Stimulated activated naive B cell treated with anti-CD40 and anti-IgM and Interleukin-4, amounts not matched to agents 10 μg/mL and 1 μg/mL and 100 μg/mL, for 72 hours (primary cell): Measurements from ENCODE around the gene FRG2C.
"Not testable (repeated sequence)": the region's sequence is repeated elsewhere in the genome, so short reads cannot be mapped to it uniquely, and the experiment has no call there.

Source experiments
- ATAC-seq, 2 donors: fragments of 150-1000 bp; cut with Tn5 transposase; replicated peaks; 2 replicates each; pipeline ENCODE4 v1.10.0; 2021; ENCODE audit warnings: moderate library complexity in 1 of 2
- DNase-seq: peaks from one replicate; pipeline ENCODE4 v3.0.0; 2021
- H3K27ac Mint-ChIP-seq: one replicate; pipeline ENCODE4 v1.8.0; 2022; ENCODE audit warnings: mild to moderate bottlenecking, mixed read lengths
- H3K27me3 Mint-ChIP-seq, 2 donors: one replicate each; pipeline ENCODE4 v1.8.0; 2022; ENCODE audit warnings: mixed read lengths in 2 of 2
- H3K36me3 Mint-ChIP-seq, 2 donors: one replicate each; pipeline ENCODE4 v1.8.0; 2022; ENCODE audit warnings: mixed read lengths in 2 of 2, mild to moderate bottlenecking in 1 of 2
- H3K4me1 Mint-ChIP-seq, 2 donors: one replicate each; pipeline ENCODE4 v1.8.0; 2022; ENCODE audit warnings: mixed read lengths in 2 of 2, mild to moderate bottlenecking in 1 of 2
- H3K4me3 Mint-ChIP-seq, 2 donors: one replicate each; pipeline ENCODE4 v1.8.0; 2022; ENCODE audit warnings: mild to moderate bottlenecking in 2 of 2, mixed read lengths in 2 of 2, moderate library complexity in 1 of 2
- H3K9me3 Mint-ChIP-seq, 2 donors: one replicate each; pipeline ENCODE4 v1.8.0; 2022; ENCODE audit warnings: mixed read lengths in 2 of 2, mild to moderate bottlenecking in 1 of 2

FRG2C gene

GRCh38 chr3:75664028-75664427 is at the start of gene FRG2C:
FRG2C (plus strand) TSS chr3:75664328; CDS start chr3:75664380, 52 bp downstream.
- Mint-ChIP-seq H3K27me3 (peaks cover 31 to 48% of the 10 kb centered on the region in 2 donors), H3K9me3 (peaks cover 14 to 15% of the 10 kb centered on the region in 2 donors)

GRCh38 chr3:75618666-75619305 is 45.3 kb upstream of the FRG2C start:
- H3K4me1 Mint-ChIP-seq, DNase-seq, H3K36me3 Mint-ChIP-seq, H3K27ac Mint-ChIP-seq, H3K4me3 Mint-ChIP-seq, H3K9me3 Mint-ChIP-seq, ATAC-seq: not testable (repeated sequence)
- peaks cover 33 to 49% of the 10 kb centered on the region in 2 donors for H3K27me3 Mint-ChIP-seq

More at GRCh38 chr3:75664028-75664427, at the start of gene FRG2C:
- H3K36me3 Mint-ChIP-seq, H3K4me1 Mint-ChIP-seq, DNase-seq, ATAC-seq, H3K27ac Mint-ChIP-seq, H3K4me3 Mint-ChIP-seq: not testable (repeated sequence)

- not testable (repeated sequence) for H3K36me3 Mint-ChIP-seq, H3K9me3 Mint-ChIP-seq, DNase-seq, ATAC-seq, H3K4me1 Mint-ChIP-seq
- Mint-ChIP-seq H3K27ac (peak overlapping the region; percentile 2), H3K4me3 (peak overlapping the region; percentile 6 to 63), H3K27me3 (peaks cover 33 to 49% of the 10 kb centered on the region in 2 donors)
These were observed 44.6 kb upstream of the FRG2C start for GRCh38 chr3:75619481-75620031.

GRCh38 chr3:75621772-75622171 is 42.4 kb upstream of the FRG2C start:
- not testable (repeated sequence) for H3K4me1 Mint-ChIP-seq, DNase-seq, H3K9me3 Mint-ChIP-seq, H3K27ac Mint-ChIP-seq, H3K36me3 Mint-ChIP-seq, ATAC-seq, H3K4me3 Mint-ChIP-seq
- H3K27me3 Mint-ChIP-seq: peaks cover 31 to 45% of the 10 kb centered on the region in 2 donors

- not testable (repeated sequence) for ATAC-seq, H3K36me3 Mint-ChIP-seq, H3K4me1 Mint-ChIP-seq, H3K4me3 Mint-ChIP-seq, H3K27ac Mint-ChIP-seq, DNase-seq, H3K9me3 Mint-ChIP-seq
- H3K27me3 Mint-ChIP-seq: peaks cover 21 to 30% of the 10 kb centered on the region in 2 donors
These were observed 40.5 kb upstream of the FRG2C start for GRCh38 chr3:75623656-75624055.

DNA sequence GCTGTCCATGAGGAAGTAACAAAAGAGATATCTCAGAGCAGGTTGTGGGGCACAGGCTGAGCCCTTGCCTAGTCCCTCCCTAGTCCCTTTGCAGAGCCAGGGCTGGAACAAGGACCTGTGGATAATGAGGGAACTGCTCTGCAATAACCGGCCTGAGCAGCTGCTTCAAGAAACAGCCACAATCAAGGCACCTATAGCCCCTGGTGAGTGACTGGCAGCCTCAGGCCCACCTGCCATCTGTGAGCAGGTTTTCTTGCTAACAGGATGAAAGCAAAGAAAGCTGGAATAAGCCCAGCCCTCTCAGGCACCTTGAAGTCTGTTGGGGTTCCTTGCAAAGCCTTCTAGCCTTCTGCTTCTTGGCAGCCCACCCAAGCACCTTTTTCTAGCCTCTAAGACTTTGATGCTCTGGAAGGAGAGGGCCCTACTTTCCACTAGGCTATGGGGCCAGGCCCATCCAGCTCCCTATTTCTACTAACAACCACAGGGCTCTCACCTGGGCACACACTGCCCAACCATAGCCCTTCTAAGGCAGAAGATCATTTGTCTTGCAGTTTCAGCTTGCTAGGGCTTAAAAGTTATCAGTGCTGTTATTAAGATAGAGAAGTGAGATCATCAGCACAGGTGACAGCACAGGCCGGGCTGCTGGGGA is 33.1 kb upstream of the FRG2C start:
- not testable (repeated sequence) for H3K4me1 Mint-ChIP-seq, H3K4me3 Mint-ChIP-seq, H3K27ac Mint-ChIP-seq, H3K27me3 Mint-ChIP-seq, DNase-seq, H3K9me3 Mint-ChIP-seq, H3K36me3 Mint-ChIP-seq, ATAC-seq

DNA sequence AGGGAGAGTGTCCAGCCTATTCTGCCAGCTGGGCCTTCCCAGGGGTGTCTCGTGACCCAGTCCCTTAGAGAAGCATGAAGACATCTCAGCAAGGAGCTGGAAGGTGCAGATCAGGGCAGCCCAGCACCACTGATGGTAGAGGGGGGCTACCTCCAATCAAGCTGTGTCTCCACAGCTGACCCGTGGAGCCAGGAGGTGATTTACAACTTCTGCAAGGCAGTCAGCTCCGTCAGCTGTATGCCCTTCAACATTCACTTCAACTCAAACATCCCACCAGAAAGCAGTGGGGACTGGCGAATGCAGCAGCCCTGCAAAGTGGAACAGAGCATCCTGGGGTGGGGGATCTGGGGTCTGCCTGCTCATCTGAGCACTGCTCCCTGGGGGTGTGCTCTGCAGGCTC is 32.6 kb upstream of the FRG2C start:
- DNase-seq (no peak), ATAC-seq (no peak)
- Mint-ChIP-seq H3K36me3 (no peaks in the 10 kb centered on the region), H3K9me3 (no peaks in the 10 kb centered on the region), H3K4me1 (no peaks in the 10 kb centered on the region), H3K27ac (no peak overlapping the region), H3K4me3 (no peak overlapping the region), H3K27me3 (no peaks in the 10 kb centered on the region)

DNA sequence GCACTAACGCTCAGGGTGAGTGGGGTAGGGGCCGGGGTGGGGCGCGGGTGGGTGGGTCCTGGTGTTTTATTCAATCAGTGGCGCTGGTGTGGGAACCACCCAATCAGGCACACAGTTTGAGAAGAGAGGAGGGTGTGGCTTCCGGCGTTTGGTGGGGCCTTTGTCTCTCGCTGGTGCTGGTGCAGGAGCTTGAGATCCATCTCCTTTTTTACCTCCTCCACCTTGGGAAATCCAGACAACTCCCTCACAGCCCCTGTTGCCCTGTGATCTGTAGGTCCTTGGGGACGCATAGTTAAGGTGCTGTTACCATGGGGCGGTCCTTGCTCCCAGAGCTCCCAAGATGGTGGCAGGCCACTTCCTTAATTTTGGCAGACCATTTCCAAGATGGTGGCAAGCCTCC is 25.2 kb upstream of the FRG2C start:
- DNase-seq, ATAC-seq, H3K27ac Mint-ChIP-seq, H3K4me3 Mint-ChIP-seq, H3K36me3 Mint-ChIP-seq, H3K9me3 Mint-ChIP-seq, H3K27me3 Mint-ChIP-seq: not testable (repeated sequence)
- H3K4me1 Mint-ChIP-seq: peaks cover 7 to 11% of the 10 kb centered on the region in 2 donors

DNA sequence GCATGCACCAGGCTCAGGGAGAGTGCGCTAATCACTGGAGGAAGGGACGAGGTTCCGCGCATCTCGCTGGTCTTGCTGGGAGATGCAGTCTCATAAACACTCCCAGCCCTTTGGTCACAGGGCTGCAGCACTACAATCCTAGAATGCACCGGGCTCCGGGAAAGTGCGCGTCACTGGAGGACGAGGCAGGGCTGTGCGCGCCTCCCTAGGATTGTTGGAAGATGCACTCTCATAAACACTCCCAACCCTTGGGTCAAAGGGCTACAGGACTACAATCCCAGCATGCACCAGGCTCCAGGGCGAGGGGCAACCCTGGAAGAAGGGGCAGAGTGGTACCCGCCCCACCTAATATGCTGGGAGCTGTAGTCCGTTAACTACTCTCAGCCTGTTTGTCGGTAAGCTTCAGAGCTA is 23.0 kb upstream of the FRG2C start:
- Mint-ChIP-seq H3K4me1 (peaks cover 7 to 11% of the 10 kb centered on the region in 2 donors), H3K4me3 (peak overlapping the region; percentile 92 to 95), H3K27ac (peak overlapping the region; percentile 76)
- not testable (repeated sequence) for H3K27me3 Mint-ChIP-seq, H3K36me3 Mint-ChIP-seq, H3K9me3 Mint-ChIP-seq
- DNase-seq (peak; percentile 53), ATAC-seq (peak in 1 of 2 donors; percentile 38)

DNA sequence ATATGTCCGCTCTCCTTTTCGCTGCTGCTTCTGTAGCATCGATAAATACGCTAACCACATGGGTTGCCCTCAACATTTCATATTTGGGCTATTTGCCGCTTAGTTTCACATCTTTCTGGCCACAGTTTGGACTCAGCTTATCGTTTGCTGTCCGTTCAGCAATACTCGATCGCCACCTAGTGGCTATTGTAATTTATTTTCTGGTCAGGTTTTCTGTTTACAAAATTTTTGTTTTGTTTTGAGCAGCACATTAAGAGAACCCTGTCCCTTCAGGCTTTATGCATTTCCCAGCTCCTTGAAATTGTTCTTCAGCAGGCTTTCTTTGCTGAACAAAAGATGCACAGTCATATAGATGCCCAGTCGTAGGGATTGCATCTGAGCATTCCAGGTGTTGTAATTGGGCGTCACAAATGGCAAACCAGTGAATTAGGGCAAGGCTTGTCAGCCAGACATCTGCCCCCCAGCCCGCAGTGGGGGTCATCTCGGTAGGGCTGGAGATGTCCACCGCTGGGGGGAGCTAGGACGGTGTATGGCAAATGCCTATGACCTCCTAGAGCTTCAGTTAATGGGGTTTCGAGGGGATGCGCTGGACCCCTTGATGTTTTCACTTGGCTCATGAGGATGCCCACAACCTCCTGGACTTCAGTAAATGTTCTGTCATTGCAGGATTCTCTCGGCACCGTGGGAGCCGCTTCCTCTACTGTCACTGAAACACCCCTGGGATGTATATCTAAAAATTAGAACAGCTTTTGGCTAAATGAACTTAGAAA is 20.9 kb upstream of the FRG2C start:
- Mint-ChIP-seq H3K4me1 (peaks cover 7 to 11% of the 10 kb centered on the region in 2 donors), H3K4me3 (peak overlapping the region in 1 of 2 donors; percentile 19)
- H3K9me3 Mint-ChIP-seq, H3K27me3 Mint-ChIP-seq, H3K27ac Mint-ChIP-seq, DNase-seq, H3K36me3 Mint-ChIP-seq, ATAC-seq: not testable (repeated sequence)

DNA sequence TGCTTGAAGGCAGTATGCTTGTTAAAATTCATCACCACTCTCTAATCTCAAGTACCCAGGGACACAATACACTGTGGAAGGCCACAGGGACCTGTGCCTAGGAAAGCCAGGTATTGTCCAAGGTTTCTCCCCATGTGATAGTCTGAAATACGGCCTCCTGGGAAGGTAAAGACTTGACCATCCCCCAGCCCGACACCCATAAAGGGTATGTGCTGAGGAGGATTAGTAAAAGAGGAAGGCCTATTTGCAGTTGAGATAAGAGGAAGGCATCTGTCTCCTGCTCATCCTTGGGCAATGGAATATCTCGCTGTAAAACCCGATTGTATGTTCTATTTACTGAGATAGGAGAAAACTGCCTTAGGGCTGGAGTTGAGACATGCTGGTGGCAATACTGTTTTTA is 18.6 kb upstream of the FRG2C start:
- peaks cover 7 to 11% of the 10 kb centered on the region in 2 donors for H3K4me1 Mint-ChIP-seq
- not testable (repeated sequence) for DNase-seq, ATAC-seq, H3K36me3 Mint-ChIP-seq, H3K4me3 Mint-ChIP-seq, H3K27ac Mint-ChIP-seq, H3K9me3 Mint-ChIP-seq, H3K27me3 Mint-ChIP-seq

DNA sequence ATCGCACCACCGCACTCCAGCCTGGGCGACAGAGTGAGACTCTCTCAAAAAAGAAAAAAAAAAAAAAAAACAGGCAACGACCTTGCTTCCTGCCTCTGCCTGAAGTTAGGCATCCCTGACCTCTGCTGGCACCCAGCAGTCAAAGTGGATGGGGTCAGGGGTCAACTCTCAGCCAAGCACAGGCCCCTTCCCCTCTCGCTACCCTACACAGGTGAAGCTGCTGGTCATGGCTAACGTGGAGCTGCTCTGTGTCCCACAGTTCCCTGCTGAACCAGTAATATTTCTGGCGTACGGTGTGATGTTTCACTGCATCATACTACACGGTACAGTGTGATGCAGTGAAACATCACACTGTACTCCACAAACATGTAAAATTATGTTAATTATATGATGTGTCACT is 13.9 kb upstream of the FRG2C start:
- ATAC-seq (no peak), DNase-seq (no peak)
- H3K4me3 Mint-ChIP-seq: no peak overlapping the region
- H3K4me1 Mint-ChIP-seq: no peaks in the 10 kb centered on the region
- no peaks in the 10 kb centered on the region for H3K9me3 Mint-ChIP-seq
- no peak overlapping the region for H3K27ac Mint-ChIP-seq
- no peaks in the 10 kb centered on the region for H3K27me3 Mint-ChIP-seq
- no peaks in the 10 kb centered on the region for H3K36me3 Mint-ChIP-seq

- not testable (repeated sequence) for ATAC-seq, H3K9me3 Mint-ChIP-seq, H3K36me3 Mint-ChIP-seq, H3K4me3 Mint-ChIP-seq, DNase-seq, H3K4me1 Mint-ChIP-seq, H3K27ac Mint-ChIP-seq
- peaks cover 11 to 27% of the 10 kb centered on the region in 2 donors for H3K27me3 Mint-ChIP-seq
These were observed 8.8 kb upstream of the FRG2C start for GRCh38 chr3:75655101-75655904.

GRCh38 chr3:75655956-75656355 is 8.2 kb upstream of the FRG2C start:
- H3K4me3 Mint-ChIP-seq, ATAC-seq, H3K27ac Mint-ChIP-seq, DNase-seq, H3K36me3 Mint-ChIP-seq, H3K4me1 Mint-ChIP-seq, H3K9me3 Mint-ChIP-seq: not testable (repeated sequence)
- H3K27me3 Mint-ChIP-seq: peaks cover 17 to 33% of the 10 kb centered on the region in 2 donors
